Neural cell (in vitro differentiated cells): ENCODE data around the gene RABGEF1.
"Not testable (repeated sequence)": the region's sequence is repeated elsewhere in the genome, so short reads cannot be mapped to it uniquely, and the experiment has no call there.

Experiments used
- EZH2 ChIP-seq: fragments of 200-600, 300-800 bp; shearing (Covaris generic), sonication (generic); IDR thresholded peaks from 2 replicates; pipeline ENCODE4 v1.6.1; 2014; ENCODE audit warnings: antibody characterized with exemption, low read length, borderline replicate concordance, mild to moderate bottlenecking; ENCODE audit not compliant: insufficient read depth, poor library complexity, severe bottlenecking
- TF ChIP-seq, protein P1 (sequence below): IDR thresholded peaks from 2 replicates; pipeline ENCODE4 v1.6.1; 2012; ENCODE audit warnings: borderline replicate concordance

DNA sequence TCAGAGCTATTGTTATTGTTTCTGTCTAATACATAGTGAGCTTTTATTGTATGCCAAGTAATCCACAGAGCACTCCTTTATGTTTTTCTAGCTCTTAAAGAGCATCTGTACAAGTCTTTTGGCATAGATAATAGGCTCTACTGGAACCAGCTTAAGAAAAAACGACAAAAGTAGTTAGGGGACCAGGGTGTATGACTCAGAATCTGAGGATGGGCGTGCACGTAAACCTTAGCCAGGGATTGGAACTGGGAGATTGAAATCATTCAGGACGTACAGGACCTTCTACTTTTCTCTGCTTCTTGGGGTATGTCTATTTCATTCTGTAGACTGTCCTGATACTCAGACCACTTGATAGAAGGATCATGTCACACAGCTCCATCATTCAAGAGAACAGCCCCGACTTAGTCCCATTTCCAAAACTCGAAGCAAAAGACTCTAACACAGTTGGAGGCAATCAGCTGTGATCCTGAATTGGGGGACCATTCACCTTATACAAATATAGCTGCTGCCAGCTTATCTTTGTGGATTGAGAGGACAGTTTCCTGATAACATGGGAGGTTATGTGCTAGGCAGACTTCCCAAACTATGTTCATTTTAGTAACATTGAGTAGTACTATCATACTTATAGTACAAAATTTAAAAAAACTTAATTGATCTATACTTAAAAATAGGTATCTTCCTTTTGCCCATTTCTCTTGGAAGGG, 24.9 kb downstream of the RABGEF1 start:
- not testable (repeated sequence) for TF ChIP-seq EZH2
- TF ChIP-seq, protein P1, sequence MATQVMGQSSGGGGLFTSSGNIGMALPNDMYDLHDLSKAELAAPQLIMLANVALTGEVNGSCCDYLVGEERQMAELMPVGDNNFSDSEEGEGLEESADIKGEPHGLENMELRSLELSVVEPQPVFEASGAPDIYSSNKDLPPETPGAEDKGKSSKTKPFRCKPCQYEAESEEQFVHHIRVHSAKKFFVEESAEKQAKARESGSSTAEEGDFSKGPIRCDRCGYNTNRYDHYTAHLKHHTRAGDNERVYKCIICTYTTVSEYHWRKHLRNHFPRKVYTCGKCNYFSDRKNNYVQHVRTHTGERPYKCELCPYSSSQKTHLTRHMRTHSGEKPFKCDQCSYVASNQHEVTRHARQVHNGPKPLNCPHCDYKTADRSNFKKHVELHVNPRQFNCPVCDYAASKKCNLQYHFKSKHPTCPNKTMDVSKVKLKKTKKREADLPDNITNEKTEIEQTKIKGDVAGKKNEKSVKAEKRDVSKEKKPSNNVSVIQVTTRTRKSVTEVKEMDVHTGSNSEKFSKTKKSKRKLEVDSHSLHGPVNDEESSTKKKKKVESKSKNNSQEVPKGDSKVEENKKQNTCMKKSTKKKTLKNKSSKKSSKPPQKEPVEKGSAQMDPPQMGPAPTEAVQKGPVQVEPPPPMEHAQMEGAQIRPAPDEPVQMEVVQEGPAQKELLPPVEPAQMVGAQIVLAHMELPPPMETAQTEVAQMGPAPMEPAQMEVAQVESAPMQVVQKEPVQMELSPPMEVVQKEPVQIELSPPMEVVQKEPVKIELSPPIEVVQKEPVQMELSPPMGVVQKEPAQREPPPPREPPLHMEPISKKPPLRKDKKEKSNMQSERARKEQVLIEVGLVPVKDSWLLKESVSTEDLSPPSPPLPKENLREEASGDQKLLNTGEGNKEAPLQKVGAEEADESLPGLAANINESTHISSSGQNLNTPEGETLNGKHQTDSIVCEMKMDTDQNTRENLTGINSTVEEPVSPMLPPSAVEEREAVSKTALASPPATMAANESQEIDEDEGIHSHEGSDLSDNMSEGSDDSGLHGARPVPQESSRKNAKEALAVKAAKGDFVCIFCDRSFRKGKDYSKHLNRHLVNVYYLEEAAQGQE = not testable (repeated sequence)
